ENCODE measurements around the gene PHRF1. TPM values are rescaled to one million over a fixed set of nuclear protein-coding genes. Genes with fewer than 3 reads are reported as not detected.

The PHRF1 gene
- total and polyA plus RNA-seq, 2 donors (not counting 3 experiments of a cell fraction or from before 2014, with no cell fraction given): 14.2 to 39.4 TPM

- Histone ChIP-seq H3K27me3 (ENCODE audit: control insufficient read depth in 2 of 2, insufficient read depth in 2 of 2, low read length in 2 of 2) (no peaks in the 10 kb centered on the region), H3K36me3 (ENCODE audit: control insufficient read depth in 2 of 2, extremely low read depth in 1 of 2, insufficient read depth in 2 of 2, low read length in 2 of 2) (peaks cover 22 to 74% of the 10 kb centered on the region in 2 experiments), H3K4me1 (ENCODE audit: control insufficient read depth, extremely low read depth, insufficient read depth, low read length) (no peaks in the 10 kb centered on the region), H3K9me1 (replicated peaks; ENCODE audit: control insufficient read depth, extremely low read depth, insufficient read depth, low read length) (no peaks in the 10 kb centered on the region), H4K20me1 (replicated peaks; ENCODE audit: control insufficient read depth, extremely low read depth, insufficient read depth, low read length) (no peaks in the 10 kb centered on the region), H3K9me3 (replicated peaks; ENCODE audit: control insufficient read depth, insufficient read depth, low read length) (no peaks in the 10 kb centered on the region), H3K4me3 (replicated peaks in 1 of 3; ENCODE audit: insufficient read depth in 1 of 3, low read depth in 1 of 3, low read length in 3 of 3) (no peak overlapping the region), H3K79me2 (ENCODE audit: control insufficient read depth, insufficient read depth, low read length) (no peaks in the 10 kb centered on the region), H2AFZ (ENCODE audit: low read depth, low read length) (no peak overlapping the region), H3K4me2 (ENCODE audit: insufficient read depth, low read length) (no peak overlapping the region), H3K27ac (ENCODE audit: insufficient read depth, low read depth, low read length) (no peak overlapping the region), H3K9ac (replicated peaks; ENCODE audit: extremely low read depth, insufficient read depth, low read length) (no peak overlapping the region)
- DNase-seq (ENCODE audit: low read depth, low spot score) (no peak), FAIRE-seq (no peak)
- BruUV-seq (replicated peaks): no TSS peak
- ChIA-PET POLR2A (no interaction called here), CTCF (no interaction called here)
- dilution Hi-C loops (cut with MboI; ENCODE audit: extremely low pct_ligation_motif_present, low sequenced_read_pairs): no loop called here
- intact Hi-C loops (cut with micrococcal nuclease): no loop called here
- no peak for TF ChIP-seq MYC (IDR thresholded peaks at IDR 0.05; ENCODE audit: low read depth, low read length)
- no peak for TF ChIP-seq EZH2 (IDR thresholded peaks at IDR 0.05; ENCODE audit: borderline replicate concordance, low read depth, low read length, severe bottlenecking)
- no peak for TF ChIP-seq POLR2AphosphoS5 (IDR thresholded peaks at IDR 0.05; ENCODE audit: insufficient read depth, low read depth, low read length)
- TF ChIP-seq FOS (IDR thresholded peaks at IDR 0.05; ENCODE audit: borderline replicate concordance, insufficient read depth, low read length): no peak
- TF ChIP-seq, protein P1, sequence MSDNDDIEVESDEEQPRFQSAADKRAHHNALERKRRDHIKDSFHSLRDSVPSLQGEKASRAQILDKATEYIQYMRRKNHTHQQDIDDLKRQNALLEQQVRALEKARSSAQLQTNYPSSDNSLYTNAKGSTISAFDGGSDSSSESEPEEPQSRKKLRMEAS (IDR thresholded peaks at IDR 0.05; ENCODE audit: insufficient read depth, insufficient read length): no peak
- no peak for TF ChIP-seq JUN (IDR thresholded peaks at IDR 0.05; ENCODE audit: borderline replicate concordance, insufficient read depth, insufficient read length, low read depth)
- TF ChIP-seq, protein P2, sequence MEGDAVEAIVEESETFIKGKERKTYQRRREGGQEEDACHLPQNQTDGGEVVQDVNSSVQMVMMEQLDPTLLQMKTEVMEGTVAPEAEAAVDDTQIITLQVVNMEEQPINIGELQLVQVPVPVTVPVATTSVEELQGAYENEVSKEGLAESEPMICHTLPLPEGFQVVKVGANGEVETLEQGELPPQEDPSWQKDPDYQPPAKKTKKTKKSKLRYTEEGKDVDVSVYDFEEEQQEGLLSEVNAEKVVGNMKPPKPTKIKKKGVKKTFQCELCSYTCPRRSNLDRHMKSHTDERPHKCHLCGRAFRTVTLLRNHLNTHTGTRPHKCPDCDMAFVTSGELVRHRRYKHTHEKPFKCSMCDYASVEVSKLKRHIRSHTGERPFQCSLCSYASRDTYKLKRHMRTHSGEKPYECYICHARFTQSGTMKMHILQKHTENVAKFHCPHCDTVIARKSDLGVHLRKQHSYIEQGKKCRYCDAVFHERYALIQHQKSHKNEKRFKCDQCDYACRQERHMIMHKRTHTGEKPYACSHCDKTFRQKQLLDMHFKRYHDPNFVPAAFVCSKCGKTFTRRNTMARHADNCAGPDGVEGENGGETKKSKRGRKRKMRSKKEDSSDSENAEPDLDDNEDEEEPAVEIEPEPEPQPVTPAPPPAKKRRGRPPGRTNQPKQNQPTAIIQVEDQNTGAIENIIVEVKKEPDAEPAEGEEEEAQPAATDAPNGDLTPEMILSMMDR (IDR thresholded peaks at IDR 0.05; ENCODE audit: extremely low read depth in 1 of 2, insufficient read depth in 1 of 2, low read depth in 1 of 2, low read length in 2 of 2): no peak
- no peak for TF ChIP-seq GATA2 (IDR thresholded peaks at IDR 0.05; ENCODE audit: insufficient read depth, insufficient read length, low read depth, low read length)
Observed at GRCh38 chr11:606245-606644, 30.0 kb downstream of the PHRF1 start.
